Measurements from ENCODE around the gene FAM180B.
"Not testable (repeated sequence)": the region's sequence is repeated elsewhere in the genome, so short reads cannot be mapped to it uniquely, and the experiment has no call there.

The FAM180B gene

DNA sequence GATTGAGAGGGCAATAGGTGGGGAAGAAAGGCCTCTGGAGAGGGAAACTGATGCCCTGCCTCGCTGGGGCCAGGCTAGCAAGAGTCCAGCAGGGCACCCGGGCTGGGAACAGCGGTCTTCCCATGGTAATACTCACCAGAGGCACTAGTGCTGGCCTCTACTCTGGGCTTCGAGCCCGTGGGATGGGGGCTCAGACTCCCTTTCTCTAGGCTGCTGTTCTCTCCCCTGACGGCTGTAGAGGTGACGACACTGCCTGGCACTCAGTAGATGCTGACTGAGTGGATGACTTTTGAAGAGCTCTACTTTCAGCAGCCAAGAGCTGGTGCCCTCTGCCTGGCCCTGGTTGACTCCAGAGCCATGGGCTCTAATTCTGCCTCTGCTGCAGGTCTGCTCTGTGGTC, 8.6 kb downstream of the FAM180B start:
- DNase-seq (no peak), ATAC-seq (no peak)

DNA sequence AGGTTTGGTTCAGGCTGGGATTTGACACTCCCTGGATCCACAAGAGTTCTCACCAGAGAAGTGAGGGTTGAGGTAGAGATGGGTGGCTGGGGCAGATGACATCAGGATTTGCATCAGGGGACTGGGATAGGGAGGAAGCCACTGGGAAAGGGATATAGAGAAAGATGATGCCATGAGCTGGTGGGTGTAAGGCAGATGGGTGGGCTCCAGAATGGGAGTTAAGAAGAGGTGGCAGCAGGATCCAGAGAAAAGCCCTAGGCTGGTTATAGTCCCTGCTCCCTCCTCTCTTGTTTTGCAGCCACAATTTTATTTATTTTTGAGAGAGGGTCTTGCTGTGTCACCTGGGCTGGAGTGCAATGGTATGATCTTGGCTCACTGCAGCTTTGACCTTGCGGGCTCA, 9.5 kb downstream of the FAM180B start:
- no peak for DNase-seq

DNA sequence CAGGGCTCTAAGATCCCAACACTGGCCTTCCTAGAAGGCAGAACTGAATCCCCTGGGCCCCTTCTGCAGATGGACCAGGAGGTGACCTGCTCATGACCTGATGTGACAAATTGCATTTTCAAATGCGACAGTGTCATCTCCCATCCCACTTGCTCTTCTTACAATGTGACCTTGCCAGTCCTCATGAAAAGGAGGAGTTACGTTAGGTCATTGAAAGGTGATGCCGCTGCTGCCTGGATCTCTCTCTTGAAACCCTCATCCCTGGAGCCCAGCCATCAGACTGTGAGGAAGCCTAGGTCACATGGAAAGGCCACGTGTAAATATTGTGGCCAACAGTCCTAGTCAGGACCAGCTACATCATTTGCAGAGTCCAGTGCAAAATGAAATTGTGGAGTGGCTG, 13.4 kb downstream of the FAM180B start:
- DNase-seq (no peak), ATAC-seq (no peak)

More for the DNA sequence above, 9.5 kb downstream of the FAM180B start:
- ATAC-seq: no peak

GRCh38 chr11:47603295-47603694, 16.8 kb downstream of the FAM180B start:
- ATAC-seq (no peak), DNase-seq (no peak)

DNA sequence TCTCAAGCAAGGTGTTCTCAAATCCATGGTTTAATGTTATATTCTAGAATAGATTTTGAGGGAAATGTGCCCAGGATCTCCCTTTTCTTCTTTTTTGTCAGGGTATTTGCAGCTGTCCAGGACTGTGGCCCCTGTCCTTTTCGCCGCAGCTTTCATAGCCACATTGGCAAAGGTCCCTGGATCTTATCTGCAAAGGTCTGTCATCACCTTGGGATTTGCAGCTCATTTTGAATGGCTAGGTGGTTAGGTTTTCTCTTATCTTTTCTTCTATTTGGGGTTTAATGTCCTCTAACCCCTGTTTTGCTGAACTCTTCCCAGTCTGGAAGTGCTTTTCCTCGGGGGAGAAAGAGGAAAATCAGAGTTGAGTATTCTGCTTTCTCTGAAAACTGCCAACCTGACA, 19.4 kb downstream of the FAM180B start:
- DNase-seq (no peak), ATAC-seq (no peak)

- ATAC-seq (no peak), DNase-seq (no peak)
Measured at GRCh38 chr11:47606731-47607130, 20.3 kb downstream of the FAM180B start.

GRCh38 chr11:47607380-47607779, 20.9 kb downstream of the FAM180B start:
- DNase-seq (no peak), ATAC-seq (no peak)

GRCh38 chr11:47609675-47610074, 23.2 kb downstream of the FAM180B start:
- DNase-seq (no peak), ATAC-seq (no peak)

DNA sequence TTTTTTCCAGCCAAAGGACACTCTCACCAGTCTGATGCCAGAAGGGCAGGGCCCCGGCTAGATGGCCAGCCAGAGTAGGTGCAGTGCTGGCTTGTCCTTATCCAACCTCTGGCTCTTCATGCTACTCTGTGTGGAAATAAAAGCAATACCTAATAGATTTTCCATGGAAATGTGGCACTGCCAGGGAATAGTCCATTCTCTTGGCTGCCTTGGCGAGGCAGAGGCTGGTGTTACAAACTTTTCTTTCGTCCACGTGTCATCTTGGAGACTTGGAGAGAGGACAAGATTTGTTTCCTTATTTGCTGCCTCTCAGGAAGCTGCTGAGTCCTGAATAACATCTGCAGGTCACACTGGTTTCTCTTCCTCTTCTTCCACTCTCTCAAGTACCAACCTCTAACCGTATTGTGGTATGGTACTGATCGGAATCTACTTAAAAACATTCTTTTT, 24.9 kb downstream of the FAM180B start:
- DNase-seq: no peak
- ATAC-seq: no peak

GRCh38 chr11:47615249-47615648, 28.8 kb downstream of the FAM180B start:
- DNase-seq (no peak), ATAC-seq (no peak)

- ATAC-seq (no peak), DNase-seq (no peak)
Measured at GRCh38 chr11:47616726-47617416, 30.4 kb downstream of the FAM180B start.

DNA sequence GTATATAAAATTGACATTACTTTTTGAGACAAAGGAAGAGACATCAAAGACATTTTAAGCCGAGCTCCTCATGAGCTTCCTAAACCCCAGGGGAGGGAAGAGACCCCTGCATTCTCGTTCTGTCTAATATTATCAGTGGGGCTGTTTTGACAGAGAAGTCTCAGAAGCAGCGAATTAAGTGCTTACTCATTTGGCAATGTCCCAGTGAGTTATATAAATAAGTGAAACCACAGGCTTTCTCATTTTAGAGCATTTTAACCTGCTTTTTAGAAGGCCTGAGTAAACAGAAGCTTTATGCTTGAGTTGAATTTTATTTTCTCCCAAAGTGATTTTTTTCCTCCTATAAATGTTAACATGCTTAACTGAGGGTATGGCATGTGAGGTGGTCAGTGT, 30.9 kb downstream of the FAM180B start:
- DNase-seq: no peak
- no peak for ATAC-seq

- DNase-seq (no peak), ATAC-seq (no peak)
Measured at GRCh38 chr11:47620836-47621378, 34.4 kb downstream of the FAM180B start.

DNA sequence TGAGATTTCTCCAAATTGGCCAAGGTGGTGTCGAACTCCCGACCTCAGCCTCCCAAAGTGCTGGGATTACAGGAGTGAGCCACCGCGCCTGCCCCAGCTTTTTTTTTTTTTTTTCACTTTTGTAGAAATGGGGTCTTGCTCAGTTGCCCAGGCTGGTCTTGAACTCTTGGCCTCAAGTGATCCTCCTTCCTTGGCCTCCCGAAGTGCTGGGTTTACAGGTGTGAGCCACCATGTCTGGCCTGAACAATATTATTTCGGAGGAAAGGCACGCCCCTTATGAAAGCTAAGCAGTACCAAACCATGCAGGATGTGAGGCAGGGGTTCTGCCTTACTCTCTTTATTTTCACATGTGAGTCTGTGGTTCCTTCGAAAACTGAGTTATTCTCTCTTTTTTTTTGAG, 39.8 kb downstream of the FAM180B start:
- ATAC-seq (no peak), DNase-seq (no peak)

DNA sequence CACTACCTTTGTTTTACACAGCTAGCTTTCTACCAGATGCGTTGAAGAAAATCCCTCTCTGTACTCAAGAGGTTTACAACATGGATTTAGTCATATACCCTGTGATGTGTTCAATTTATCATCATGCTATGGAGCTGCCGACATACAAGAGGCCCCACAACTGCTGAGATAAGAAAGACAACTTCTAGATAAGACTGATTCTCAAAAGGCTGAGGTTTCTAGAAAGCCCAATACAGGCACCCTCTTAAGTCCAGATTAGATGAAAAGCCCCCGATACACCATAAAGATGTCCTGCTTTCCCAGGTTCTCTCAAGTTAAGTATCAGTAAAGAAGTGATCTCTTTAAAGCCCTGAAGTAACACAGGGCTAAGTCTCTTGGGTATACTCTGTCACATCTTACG, 41.5 kb downstream of the FAM180B start:
- ATAC-seq (no peak), DNase-seq (no peak)

GRCh38 chr11:47631473-47631872, 45.0 kb downstream of the FAM180B start:
- DNase-seq (no peak), ATAC-seq (no peak)

- not testable (repeated sequence) for ATAC-seq
Measured at GRCh38 chr11:47636331-47636730, 49.9 kb downstream of the FAM180B start.

More at GRCh38 chr11:47636331-47636730, 49.9 kb downstream of the FAM180B start:
- not testable (repeated sequence) for DNase-seq

Data from stimulated activated naive CD8-positive, alpha-beta T cell treated with anti-CD3 and anti-CD28 coated beads, Interleukin-15, Interleukin-2, amounts not matched to agents 100 U/mL and 50 U/mL, for 24 hours (primary cell).